Omental fat pad (tissue), 4 donors: ENCODE measurements around the gene HSD17B8. TPM values are rescaled to one million over a fixed set of nuclear protein-coding genes. Genes with fewer than 3 reads are reported as not detected.

Experiments used
- ATAC-seq: fragments of 150-250 bp; one replicate; pipeline ENCODE4 v1.9.1; 2016; ENCODE audit warnings: mild to moderate bottlenecking, moderate library complexity; ENCODE audit not compliant: low FRiP score
- DNase-seq: peaks from one replicate; pipeline ENCODE4 v3.0.0-alpha.2; 2019; ENCODE audit warnings: low spot score
- total RNA-seq, 4 donors: library from RNA; depleted of rRNA; stranded (reverse); fragments of >200 nt; gene quantifications; one replicate each; pipeline ENCODE4 v1.1.0, GENCODE V29; 2016
- TF ChIP-seq, protein P1 (sequence below), 3 donors: fragments of 450-650 bp; IDR thresholded peaks; one replicate each; pipeline ENCODE4 v1.5.1; 2016 to 2017; ENCODE audit warnings: antibody characterized with exemption in 3 of 3, mild to moderate bottlenecking in 3 of 3, moderate library complexity in 2 of 3

Gene HSD17B8
- total RNA-seq, 4 donors from 2014 or later = 6.9 to 13.6 (median 11.0) TPM

DNA sequence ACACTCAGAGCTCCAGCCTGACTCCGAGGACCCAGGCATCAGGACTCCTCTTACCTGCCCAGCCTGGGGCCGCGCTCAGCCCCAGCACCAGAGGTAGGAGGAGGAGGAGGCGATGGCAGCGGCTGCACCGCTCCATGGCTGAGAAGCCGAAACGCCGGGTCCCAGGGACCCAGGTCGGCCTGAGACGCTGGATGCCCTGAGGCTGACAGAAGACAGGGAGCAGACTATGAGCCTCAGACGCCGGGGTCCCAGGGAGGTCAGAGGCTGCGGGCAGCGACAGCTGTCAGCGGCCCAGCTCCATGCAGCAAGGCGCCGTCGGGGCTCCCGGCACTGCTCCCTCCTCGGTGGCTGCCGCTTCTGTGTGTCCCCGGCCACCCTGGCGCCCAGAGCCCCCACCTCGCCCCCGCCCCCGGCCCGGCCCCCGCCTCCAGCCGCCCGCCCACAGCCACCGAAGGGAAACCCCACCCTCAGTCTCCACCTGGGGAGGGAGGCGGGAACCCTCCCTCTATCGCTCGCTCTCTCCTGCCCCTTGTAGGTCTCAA lies 12.3 kb upstream of the HSD17B8 start, which contains the start of gene COL11A2:
TSS of gene COL11A2 (minus strand) at position 363 of the 542 bp plus-strand sequence. CDS start at position 136, 227 bp downstream.
- DNase-seq (no peak), ATAC-seq (no peak)
- TF ChIP-seq, protein P1, sequence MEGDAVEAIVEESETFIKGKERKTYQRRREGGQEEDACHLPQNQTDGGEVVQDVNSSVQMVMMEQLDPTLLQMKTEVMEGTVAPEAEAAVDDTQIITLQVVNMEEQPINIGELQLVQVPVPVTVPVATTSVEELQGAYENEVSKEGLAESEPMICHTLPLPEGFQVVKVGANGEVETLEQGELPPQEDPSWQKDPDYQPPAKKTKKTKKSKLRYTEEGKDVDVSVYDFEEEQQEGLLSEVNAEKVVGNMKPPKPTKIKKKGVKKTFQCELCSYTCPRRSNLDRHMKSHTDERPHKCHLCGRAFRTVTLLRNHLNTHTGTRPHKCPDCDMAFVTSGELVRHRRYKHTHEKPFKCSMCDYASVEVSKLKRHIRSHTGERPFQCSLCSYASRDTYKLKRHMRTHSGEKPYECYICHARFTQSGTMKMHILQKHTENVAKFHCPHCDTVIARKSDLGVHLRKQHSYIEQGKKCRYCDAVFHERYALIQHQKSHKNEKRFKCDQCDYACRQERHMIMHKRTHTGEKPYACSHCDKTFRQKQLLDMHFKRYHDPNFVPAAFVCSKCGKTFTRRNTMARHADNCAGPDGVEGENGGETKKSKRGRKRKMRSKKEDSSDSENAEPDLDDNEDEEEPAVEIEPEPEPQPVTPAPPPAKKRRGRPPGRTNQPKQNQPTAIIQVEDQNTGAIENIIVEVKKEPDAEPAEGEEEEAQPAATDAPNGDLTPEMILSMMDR (IDR thresholded peaks at IDR 0.05) = no peak

DNA sequence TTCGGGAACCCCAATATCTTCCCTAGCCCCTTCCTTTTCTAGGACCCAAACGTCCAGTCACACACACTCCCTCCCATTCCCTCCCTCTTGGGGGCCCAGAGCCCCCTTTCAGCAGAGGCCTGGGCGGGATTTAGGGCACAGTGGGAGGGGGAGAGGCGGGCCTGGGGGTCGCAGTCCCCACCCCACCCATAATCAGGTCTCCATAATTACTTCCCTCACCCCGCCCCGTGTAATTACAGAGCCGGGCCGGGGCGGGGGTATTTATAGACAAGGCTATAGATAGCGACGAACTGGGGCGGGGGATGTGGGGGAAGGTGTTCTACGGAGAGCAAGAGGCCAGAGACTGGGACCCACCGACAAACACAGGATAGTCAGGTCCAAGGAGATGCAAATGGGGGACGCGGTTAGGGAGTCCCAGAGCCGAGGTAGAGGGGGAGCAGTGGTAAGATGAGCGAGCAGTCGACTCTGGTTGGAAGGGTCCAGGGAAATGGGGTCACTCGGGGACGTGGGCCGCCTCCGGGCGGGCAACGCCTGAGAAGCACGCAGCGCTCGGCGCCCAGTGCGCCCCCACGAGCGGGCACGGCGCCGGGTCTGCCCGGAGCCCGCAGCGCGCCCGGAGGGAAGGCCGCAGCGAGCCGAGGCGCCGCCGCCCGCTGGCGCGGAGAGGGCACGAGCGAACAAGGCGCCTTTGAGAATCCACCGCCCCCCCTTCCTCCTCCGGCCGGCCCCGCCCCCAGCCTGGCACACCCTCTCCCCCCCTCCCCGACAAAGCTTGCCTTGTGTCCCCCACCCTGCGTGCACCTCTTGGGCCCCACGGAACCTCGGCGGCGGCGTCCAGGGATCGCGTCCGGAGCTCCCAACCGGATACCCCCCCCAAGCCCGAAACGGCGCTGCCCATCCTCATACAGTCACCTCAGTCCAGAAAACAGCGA lies 11.5 kb upstream of the HSD17B8 start:
- no peak for DNase-seq
- TF ChIP-seq, protein P1 (IDR thresholded peaks at IDR 0.05) = no peak
- peak; percentile 33 for ATAC-seq

DNA sequence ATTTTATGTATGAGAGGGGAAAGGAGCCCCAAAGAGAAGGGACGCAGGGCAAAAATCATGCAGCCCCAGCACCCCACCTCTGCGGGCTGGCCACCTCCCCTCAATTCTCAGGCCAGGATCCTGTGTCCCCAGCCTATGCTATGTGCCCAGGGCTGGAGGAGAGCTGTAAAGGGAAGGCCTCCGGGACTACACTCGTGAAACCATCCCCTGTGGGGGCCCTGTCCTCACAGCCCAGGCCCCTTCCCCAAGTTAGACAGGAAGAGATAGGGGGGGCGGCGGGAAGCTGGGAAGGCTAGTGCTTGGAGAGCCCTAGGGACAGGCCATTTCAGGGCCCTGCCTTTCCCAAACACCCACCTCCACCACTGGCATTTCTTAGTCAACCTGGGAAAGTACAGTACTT lies 10.8 kb upstream of the HSD17B8 start:
- DNase-seq (no peak), ATAC-seq (no peak)
- TF ChIP-seq, protein P1 (IDR thresholded peaks at IDR 0.05) = no peak

DNA sequence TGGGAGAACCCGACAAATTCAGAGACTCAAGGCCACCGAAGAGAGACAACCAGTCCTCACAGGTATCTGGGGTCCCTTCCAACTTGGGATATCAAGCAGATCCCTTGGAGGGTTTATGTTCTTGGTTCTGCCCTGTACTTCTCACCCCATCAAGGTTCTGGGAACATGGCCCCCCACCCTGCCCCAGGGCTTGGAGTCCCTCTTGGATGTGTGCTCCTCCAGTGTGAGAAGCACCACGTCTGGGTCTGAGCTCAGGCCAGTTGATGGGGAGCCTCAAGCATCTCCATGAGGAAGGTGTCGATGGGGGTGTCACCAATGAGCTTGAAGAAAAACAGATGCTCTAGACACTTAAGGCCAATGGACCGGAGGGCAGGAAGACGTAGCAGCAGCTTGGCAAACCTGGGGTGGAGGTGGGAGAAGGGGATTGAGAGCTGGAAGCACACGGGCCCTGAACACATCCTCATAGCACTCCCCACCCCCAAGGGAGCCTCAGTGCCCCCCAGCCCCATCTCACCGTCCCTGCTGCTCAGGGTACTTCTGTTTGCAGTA lies 9.9 kb upstream of the HSD17B8 start:
- no peak for ATAC-seq
- TF ChIP-seq, protein P1 (IDR thresholded peaks at IDR 0.05) = no peak
- no peak for DNase-seq

DNA sequence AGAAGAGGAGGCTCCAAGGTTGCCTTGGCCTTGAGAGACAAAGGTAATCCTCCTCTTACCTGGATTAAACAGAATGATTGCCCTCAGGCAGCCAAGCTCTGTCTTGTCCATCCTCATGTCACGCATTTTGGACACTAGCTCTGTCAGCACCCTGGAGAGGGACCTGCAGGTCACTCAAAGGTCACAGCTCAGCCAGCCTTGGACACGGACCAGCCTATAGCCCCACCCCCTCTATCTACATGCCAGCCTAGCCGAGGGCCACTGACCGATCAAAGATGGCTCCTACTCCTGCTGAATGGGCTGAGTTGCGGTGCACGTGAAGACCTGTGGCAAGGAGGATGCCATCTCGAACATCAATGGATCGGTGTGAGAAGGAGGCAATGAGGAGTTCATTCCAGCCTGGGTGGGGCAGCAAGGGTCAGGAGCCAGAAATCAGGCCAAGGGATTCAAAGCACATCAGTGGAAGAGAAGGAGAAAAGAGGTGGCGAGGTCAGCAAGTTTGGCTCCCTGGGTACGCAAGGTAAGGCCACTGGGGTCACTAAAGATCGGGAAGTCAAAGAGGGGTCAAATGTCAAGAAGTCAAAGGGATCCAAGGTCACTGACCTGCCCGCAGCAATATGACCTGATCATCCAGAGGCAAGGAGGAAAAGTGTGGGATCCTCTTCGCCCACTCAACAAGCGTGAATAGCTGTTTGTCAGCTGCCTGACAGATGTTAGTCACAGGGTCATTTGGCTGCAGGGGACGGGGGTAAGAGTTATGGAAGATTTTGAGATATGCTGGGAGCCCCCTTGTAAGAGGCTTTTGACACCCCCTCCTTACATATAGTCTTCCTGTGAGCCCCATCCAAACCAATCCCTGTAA lies 8.9 kb upstream of the HSD17B8 start:
- DNase-seq (no peak), ATAC-seq (no peak)
- TF ChIP-seq, protein P1 (IDR thresholded peaks at IDR 0.05) = no peak

DNA sequence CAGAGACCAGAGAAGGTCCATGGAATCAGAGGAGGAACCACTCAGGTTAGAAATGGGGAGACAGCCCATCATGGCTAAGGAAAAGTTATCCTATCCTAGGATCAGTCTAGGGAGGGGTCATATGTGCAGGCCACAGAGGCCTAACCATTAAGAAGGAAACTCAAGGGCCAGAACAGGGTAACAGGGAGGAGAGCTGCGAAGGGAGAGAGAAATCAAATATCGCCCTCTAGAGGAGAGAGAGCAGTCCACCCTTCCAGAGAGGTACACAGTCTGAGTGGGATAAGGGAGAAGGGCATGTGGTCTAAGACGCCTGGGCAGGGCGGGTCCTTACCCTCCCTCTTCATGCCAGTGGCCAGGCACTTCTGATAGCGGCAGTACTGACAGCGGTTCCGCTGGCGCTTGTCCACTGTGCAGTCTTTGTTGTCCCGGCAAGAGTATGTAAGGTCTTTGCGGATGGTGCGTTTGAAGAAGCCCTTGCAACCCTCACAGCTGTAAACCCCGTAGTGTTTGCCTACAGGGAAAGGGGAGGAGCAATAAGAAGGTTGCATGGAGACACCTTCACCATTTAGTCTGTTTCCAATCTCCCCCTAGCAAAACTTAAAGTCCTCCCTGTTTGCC lies 6.9 kb upstream of the HSD17B8 start:
- no peak for DNase-seq
- peak; percentile 65 for ATAC-seq
- TF ChIP-seq, protein P1 (IDR thresholded peaks at IDR 0.05) = no peak
